HepG2 (cell line): Measurements from ENCODE around the gene TMEM53. TPM values are rescaled to one million over a fixed set of nuclear protein-coding genes. Genes with fewer than 3 reads are reported as not detected.

Experiments used
- ATAC-seq: fragments of 200-7000 bp; cut with Tn5 transposase; 3 replicates; pipeline ENCODE4 v1.9.1; 2020; ENCODE audit warnings: mild to moderate bottlenecking, moderate library complexity
- BruUV-seq: library from RNA; stranded (reverse); fragments of 400-500 nt; replicated peaks from 2 replicates; lab custom pipeline; 2021; lab: Mats Ljungman, UMichigan
- CTCF ChIA-PET: fragments of 300-600 bp; formaldehyde crosslinking; extraction: SDS; loops from one replicate; lab custom pipeline; 2021; ENCODE audit warnings: low total read pairs, inconsistent platforms, low intra/inter-chr PET ratio; lab: Yijun Ruan, JAX
- POLR2A ChIA-PET: fragments of 350-600 bp; sonication (Branson Sonifier 250); formaldehyde crosslinking; loops from one replicate; lab custom pipeline; 2020; ENCODE audit warnings: antibody characterized with exemption, inconsistent platforms; lab: Yijun Ruan, JAX
- DNase-seq: peaks from one replicate; pipeline ENCODE4 v3.0.0-alpha.2; 2015; ENCODE audit warnings: low spot score
- FAIRE-seq: peaks from 3 replicates; lab custom pipeline; 2011; peaks lifted over from hg19 to GRCh38; lab: Jason Lieb, UNC
- H2AFZ ChIP-seq: one replicate; pipeline ENCODE4 v1.6.1; 2011; ENCODE audit warnings: low read length, inconsistent platforms
- H3K27ac ChIP-seq: fragments of 300-600 bp; 3 replicates; pipeline ENCODE4 v1.8.0; 2011; ENCODE audit warnings: mixed run types, mild to moderate bottlenecking, mixed read lengths, low read length, inconsistent platforms; ENCODE audit not compliant: insufficient read depth; ENCODE audit errors: extremely low read length
- H3K27me3 ChIP-seq, 2 experiments: fragments of 200-600 bp in 1 of 2; 2 replicates in 1 of 2; 3 replicates in 1 of 2; pipeline versions ENCODE4 v1.6.0 to v1.8.0; 2011; ENCODE audit warnings: low read length in 2 of 2, mild to moderate bottlenecking in 2 of 2, moderate library complexity in 2 of 2, inconsistent platforms in 1 of 2; ENCODE audit not compliant: insufficient read depth in 2 of 2, control insufficient read depth in 1 of 2
- H3K36me3 ChIP-seq, 2 experiments: fragments of 200-600 bp in 1 of 2; replicated peaks in 1 of 2; 2 replicates in 1 of 2; 3 replicates in 1 of 2; pipeline versions ENCODE4 v1.5.1 to v1.8.0; 2011; ENCODE audit warnings: low read length in 2 of 2, inconsistent platforms in 1 of 2; ENCODE audit not compliant: insufficient read depth in 2 of 2, control insufficient read depth in 1 of 2
- H3K4me1 ChIP-seq: 2 replicates; pipeline ENCODE4 v1.5.1; 2012; ENCODE audit warnings: low read length, inconsistent platforms; ENCODE audit not compliant: insufficient read depth
- H3K4me2 ChIP-seq: 2 replicates; pipeline ENCODE4 v1.6.0; 2011; ENCODE audit warnings: low read depth, low read length, inconsistent platforms
- H3K4me3 ChIP-seq, 3 experiments: fragments of 200-600 bp in 1 of 3; sonication (generic), shearing (Covaris generic) in 1 of 3; replicated peaks in 1 of 3; 2 replicates each; pipeline ENCODE4 v1.5.1; 2011 to 2016; ENCODE audit warnings: low read length in 3 of 3, inconsistent platforms in 2 of 3, low read depth in 2 of 3, mild to moderate bottlenecking in 2 of 3, control low read depth in 1 of 3, mixed read lengths in 1 of 3; ENCODE audit not compliant: insufficient read depth in 1 of 3
- H3K79me2 ChIP-seq: one replicate; pipeline ENCODE4 v1.6.1; 2011; ENCODE audit warnings: low read length, inconsistent platforms; ENCODE audit not compliant: insufficient read depth
- H3K9ac ChIP-seq: 2 replicates; pipeline ENCODE4 v1.6.0; 2011; ENCODE audit warnings: mild to moderate bottlenecking, low read depth, low read length, inconsistent platforms; ENCODE audit not compliant: insufficient read depth
- H3K9me3 ChIP-seq: 2 replicates; pipeline ENCODE4 v1.5.1; 2012; ENCODE audit warnings: mild to moderate bottlenecking, low read length
- H4K20me1 ChIP-seq: 2 replicates; pipeline ENCODE4 v1.6.0; 2011; ENCODE audit warnings: inconsistent platforms, mild to moderate bottlenecking, low read length, moderate library complexity; ENCODE audit not compliant: insufficient read depth
- FOXA1 ChIP-seq, 2 experiments: fragments of 450-650 bp in 1 of 2; sonication (generic) in 1 of 2; formaldehyde crosslinking in 1 of 2; IDR thresholded peaks; 2 replicates each; pipeline versions ENCODE4 v1.4.0 to v1.6.1; 2016 to 2020; ENCODE audit warnings: missing genetic modification reagents in 1 of 2
- GTF3A ChIP-seq: sonication (generic); formaldehyde crosslinking; conservative IDR thresholded peaks from 2 replicates; pipeline ENCODE4 v1.4.0; 2020; ENCODE audit warnings: mild to moderate bottlenecking, missing genetic modification reagents
- MAF1 ChIP-seq: sonication (generic); formaldehyde crosslinking; IDR thresholded peaks from 2 replicates; pipeline ENCODE4 v1.5.0; 2020; ENCODE audit warnings: missing genetic modification reagents, borderline replicate concordance
- NKX3-1 ChIP-seq: sonication (generic); formaldehyde crosslinking; IDR thresholded peaks from 2 replicates; pipeline ENCODE4 v1.5.0; 2020; ENCODE audit warnings: missing genetic modification reagents
- SMAD9 ChIP-seq: sonication (generic); formaldehyde crosslinking; IDR thresholded peaks from 2 replicates; pipeline ENCODE4 v1.5.1; 2020; ENCODE audit warnings: mild to moderate bottlenecking, missing genetic modification reagents
- ZNF543 ChIP-seq: sonication (generic); formaldehyde crosslinking; IDR thresholded peaks from 2 replicates; pipeline ENCODE4 v1.4.0; 2020; ENCODE audit warnings: mild to moderate bottlenecking, missing genetic modification reagents
- ZNF562 ChIP-seq: sonication (generic); formaldehyde crosslinking; IDR thresholded peaks from 2 replicates; pipeline ENCODE4 v1.8.0; 2022; ENCODE audit warnings: missing genetic modification reagents, borderline replicate concordance
- ZSCAN29 ChIP-seq: sonication (generic); formaldehyde crosslinking; conservative IDR thresholded peaks from 2 replicates; pipeline ENCODE4 v1.4.0; 2020; ENCODE audit warnings: mild to moderate bottlenecking, missing genetic modification reagents
- WGBS: methylation state at CpG from one replicate; pipeline ENCODE4 v1.1.6; 2017; ENCODE audit warnings: low lambda C conversion rate; 5-methylcytosine and 5-hydroxymethylcytosine counted together
- in situ Hi-C: cut with HindIII; loops from 2 replicates; pipeline ENCODE4 v1.10.0; 2017; ENCODE audit warnings: low pct_unique_long_range_greater_than_20kb; ENCODE audit not compliant: extremely low pct_ligation_motif_present
- intact Hi-C: fragments of 100-400 bp; cut with micrococcal nuclease; formaldehyde crosslinking; loops from one replicate; pipeline ENCODE4 v1.10.0; 2022; ENCODE audit not compliant: unreplicated experiment
- polyA plus RNA-seq, 8 experiments: library from polyadenylated mRNA; depleted of rRNA in 3 of 8; stranded (reverse) in 7 of 8; unstranded in 1 of 8; fragments of >200 nt; fragmentation: Illumina TruSeq in 4 of 8; extraction: Trizol in 4 of 8; gene quantifications; 2 replicates each; pipeline versions ENCODE4 v1.2.1 to v1.2.3, GENCODE V29; 2011 to 2016; ENCODE audit warnings: low read depth in 4 of 8, missing spikeins in 1 of 8, mixed read lengths in 1 of 8; ENCODE audit not compliant: insufficient read depth in 1 of 8
- total RNA-seq, 5 experiments: library from RNA; depleted of rRNA; stranded (reverse); fragments of >200 nt; fragmentation: Illumina TruSeq; extraction: Trizol; gene quantifications; 2 replicates each; pipeline ENCODE4 v1.2.3, GENCODE V29; 2016; ENCODE audit warnings: low read depth in 1 of 5
- TF ChIP-seq, protein P1 (sequence below): sonication (generic); formaldehyde crosslinking; IDR thresholded peaks from 2 replicates; pipeline ENCODE4 v1.9.0; 2021; ENCODE audit warnings: mild to moderate bottlenecking, missing genetic modification reagents
- TF ChIP-seq, protein P2 (sequence below): sonication (generic); formaldehyde crosslinking; IDR thresholded peaks from 2 replicates; pipeline ENCODE4 v1.4.0; 2020; ENCODE audit warnings: low read depth, missing genetic modification reagents

The TMEM53 gene
- total and polyA plus RNA-seq, 2 of the 13 experiments (the other 11 are each of a cell fraction or from before 2014, with no cell fraction given), result 12.6 to 20.2 TPM

GRCh38 chr1:44672254-44672955 is 1.9 kb downstream of the TMEM53 start:
- ChIA-PET POLR2A (interaction anchor here (1.5 to 3.5 kb wide), 4 partner anchors 10 to 49 kb away, joined by 3 to 34 read pairs (median 20); no protein-coding TSS in a partner anchor), CTCF (no interaction called here)
- FAIRE-seq, result no peak
- intact Hi-C loops (no loop called here), in situ Hi-C loops (no loop called here)
- 94% methylated on average over 13 of the region's 13 CpGs for WGBS
- Histone ChIP-seq H3K36me3 (0 out of 5 replicates have a peak, but pooled peaks cover 0 to 2% of the 10 kb centered on the region in 2 experiments), H3K4me2 (peak overlapping the region; percentile 95), H3K27me3 (no peaks in the 10 kb centered on the region), H3K9ac (no peak overlapping the region), H3K27ac (no peak overlapping the region), H2AFZ (no peak overlapping the region), H3K4me1 (peaks cover 46% of the 10 kb centered on the region), H3K4me3 (no peak overlapping the region), H3K79me2 (peaks cover 5% of the 10 kb centered on the region), H3K9me3 (no peaks in the 10 kb centered on the region), H4K20me1 (no peaks in the 10 kb centered on the region)
- no peak for DNase-seq
- ATAC-seq, result no peak
- no TSS peak for BruUV-seq
- no peak for TF ChIP-seq NKX3-1 (CRISPR knock-in tag)
- TF ChIP-seq, protein P1, sequence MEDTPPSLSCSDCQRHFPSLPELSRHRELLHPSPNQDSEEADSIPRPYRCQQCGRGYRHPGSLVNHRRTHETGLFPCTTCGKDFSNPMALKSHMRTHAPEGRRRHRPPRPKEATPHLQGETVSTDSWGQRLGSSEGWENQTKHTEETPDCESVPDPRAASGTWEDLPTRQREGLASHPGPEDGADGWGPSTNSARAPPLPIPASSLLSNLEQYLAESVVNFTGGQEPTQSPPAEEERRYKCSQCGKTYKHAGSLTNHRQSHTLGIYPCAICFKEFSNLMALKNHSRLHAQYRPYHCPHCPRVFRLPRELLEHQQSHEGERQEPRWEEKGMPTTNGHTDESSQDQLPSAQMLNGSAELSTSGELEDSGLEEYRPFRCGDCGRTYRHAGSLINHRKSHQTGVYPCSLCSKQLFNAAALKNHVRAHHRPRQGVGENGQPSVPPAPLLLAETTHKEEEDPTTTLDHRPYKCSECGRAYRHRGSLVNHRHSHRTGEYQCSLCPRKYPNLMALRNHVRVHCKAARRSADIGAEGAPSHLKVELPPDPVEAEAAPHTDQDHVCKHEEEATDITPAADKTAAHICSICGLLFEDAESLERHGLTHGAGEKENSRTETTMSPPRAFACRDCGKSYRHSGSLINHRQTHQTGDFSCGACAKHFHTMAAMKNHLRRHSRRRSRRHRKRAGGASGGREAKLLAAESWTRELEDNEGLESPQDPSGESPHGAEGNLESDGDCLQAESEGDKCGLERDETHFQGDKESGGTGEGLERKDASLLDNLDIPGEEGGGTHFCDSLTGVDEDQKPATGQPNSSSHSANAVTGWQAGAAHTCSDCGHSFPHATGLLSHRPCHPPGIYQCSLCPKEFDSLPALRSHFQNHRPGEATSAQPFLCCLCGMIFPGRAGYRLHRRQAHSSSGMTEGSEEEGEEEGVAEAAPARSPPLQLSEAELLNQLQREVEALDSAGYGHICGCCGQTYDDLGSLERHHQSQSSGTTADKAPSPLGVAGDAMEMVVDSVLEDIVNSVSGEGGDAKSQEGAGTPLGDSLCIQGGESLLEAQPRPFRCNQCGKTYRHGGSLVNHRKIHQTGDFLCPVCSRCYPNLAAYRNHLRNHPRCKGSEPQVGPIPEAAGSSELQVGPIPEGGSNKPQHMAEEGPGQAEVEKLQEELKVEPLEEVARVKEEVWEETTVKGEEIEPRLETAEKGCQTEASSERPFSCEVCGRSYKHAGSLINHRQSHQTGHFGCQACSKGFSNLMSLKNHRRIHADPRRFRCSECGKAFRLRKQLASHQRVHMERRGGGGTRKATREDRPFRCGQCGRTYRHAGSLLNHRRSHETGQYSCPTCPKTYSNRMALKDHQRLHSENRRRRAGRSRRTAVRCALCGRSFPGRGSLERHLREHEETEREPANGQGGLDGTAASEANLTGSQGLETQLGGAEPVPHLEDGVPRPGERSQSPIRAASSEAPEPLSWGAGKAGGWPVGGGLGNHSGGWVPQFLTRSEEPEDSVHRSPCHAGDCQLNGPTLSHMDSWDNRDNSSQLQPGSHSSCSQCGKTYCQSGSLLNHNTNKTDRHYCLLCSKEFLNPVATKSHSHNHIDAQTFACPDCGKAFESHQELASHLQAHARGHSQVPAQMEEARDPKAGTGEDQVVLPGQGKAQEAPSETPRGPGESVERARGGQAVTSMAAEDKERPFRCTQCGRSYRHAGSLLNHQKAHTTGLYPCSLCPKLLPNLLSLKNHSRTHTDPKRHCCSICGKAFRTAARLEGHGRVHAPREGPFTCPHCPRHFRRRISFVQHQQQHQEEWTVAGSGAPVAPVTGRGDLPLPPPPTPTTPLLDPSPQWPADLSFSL (CRISPR knock-in tag), result no peak
- TF ChIP-seq SMAD9 (CRISPR knock-in tag), result no peak
- TF ChIP-seq, protein P2, sequence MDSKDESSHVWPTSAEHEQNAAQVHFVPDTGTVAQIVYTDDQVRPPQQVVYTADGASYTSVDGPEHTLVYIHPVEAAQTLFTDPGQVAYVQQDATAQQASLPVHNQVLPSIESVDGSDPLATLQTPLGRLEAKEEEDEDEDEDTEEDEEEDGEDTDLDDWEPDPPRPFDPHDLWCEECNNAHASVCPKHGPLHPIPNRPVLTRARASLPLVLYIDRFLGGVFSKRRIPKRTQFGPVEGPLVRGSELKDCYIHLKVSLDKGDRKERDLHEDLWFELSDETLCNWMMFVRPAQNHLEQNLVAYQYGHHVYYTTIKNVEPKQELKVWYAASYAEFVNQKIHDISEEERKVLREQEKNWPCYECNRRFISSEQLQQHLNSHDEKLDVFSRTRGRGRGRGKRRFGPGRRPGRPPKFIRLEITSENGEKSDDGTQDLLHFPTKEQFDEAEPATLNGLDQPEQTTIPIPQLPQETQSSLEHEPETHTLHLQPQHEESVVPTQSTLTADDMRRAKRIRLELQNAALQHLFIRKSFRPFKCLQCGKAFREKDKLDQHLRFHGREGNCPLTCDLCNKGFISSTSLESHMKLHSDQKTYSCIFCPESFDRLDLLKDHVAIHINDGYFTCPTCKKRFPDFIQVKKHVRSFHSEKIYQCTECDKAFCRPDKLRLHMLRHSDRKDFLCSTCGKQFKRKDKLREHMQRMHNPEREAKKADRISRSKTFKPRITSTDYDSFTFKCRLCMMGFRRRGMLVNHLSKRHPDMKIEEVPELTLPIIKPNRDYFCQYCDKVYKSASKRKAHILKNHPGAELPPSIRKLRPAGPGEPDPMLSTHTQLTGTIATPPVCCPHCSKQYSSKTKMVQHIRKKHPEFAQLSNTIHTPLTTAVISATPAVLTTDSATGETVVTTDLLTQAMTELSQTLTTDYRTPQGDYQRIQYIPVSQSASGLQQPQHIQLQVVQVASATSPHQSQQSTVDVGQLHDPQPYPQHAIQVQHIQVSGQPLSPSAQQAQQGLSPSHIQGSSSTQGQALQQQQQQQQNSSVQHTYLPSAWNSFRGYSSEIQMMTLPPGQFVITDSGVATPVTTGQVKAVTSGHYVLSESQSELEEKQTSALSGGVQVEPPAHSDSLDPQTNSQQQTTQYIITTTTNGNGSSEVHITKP (CRISPR knock-in tag), result no peak
- TF ChIP-seq MAF1 (CRISPR knock-in tag), result no peak
- TF ChIP-seq ZNF562 (CRISPR knock-in tag), result no peak
- no peak for TF ChIP-seq GTF3A
- TF ChIP-seq ZSCAN29 (CRISPR knock-in tag), result no peak
- TF ChIP-seq ZNF543 (CRISPR knock-in tag), result no peak
- no peak for TF ChIP-seq FOXA1 (IDR thresholded peaks at IDR 0.05)
- TF ChIP-seq FOXA1 (CRISPR knock-in tag; IDR thresholded peaks at IDR 0.05), result no peak
